Activated CD8-positive, alpha-beta T cell treated with anti-CD3 and anti-CD28 coated beads for 36 hours (primary cell): ENCODE results near the gene ADAM33. TPM values are rescaled to one million over a fixed set of nuclear protein-coding genes. Genes with fewer than 3 reads are reported as not detected.

Experiments used
- ATAC-seq: fragments of 200-7000 bp; cut with Tn5 transposase; one replicate; pipeline ENCODE4 v1.10.0; 2021; ENCODE audit warnings: mild to moderate bottlenecking, moderate library complexity
- CTCF ChIA-PET: fragments of 350-600 bp; sonication (Branson Sonifier 250); formaldehyde crosslinking; loops from one replicate; lab custom pipeline; 2021; ENCODE audit warnings: antibody characterized with exemption; lab: Charles Lee
- POLR2A ChIA-PET: fragments of 350-600 bp; sonication (Branson Sonifier 250); formaldehyde crosslinking; loops from one replicate; lab custom pipeline; 2021; ENCODE audit warnings: antibody characterized with exemption; lab: Charles Lee
- DNase-seq: peaks from one replicate; pipeline ENCODE4 v3.0.0-alpha.2; 2020
- H3K27ac Mint-ChIP-seq: one replicate; pipeline ENCODE4 v1.8.0; 2021; ENCODE audit warnings: mild to moderate bottlenecking, mixed read lengths
- H3K27me3 Mint-ChIP-seq: one replicate; pipeline ENCODE4 v1.8.0; 2021; ENCODE audit warnings: mixed read lengths
- H3K36me3 Mint-ChIP-seq: one replicate; pipeline ENCODE4 v1.8.0; 2021; ENCODE audit warnings: low read depth, mixed read lengths
- H3K4me1 Mint-ChIP-seq: one replicate; pipeline ENCODE4 v1.8.0; 2021; ENCODE audit warnings: low read depth, mixed read lengths
- H3K4me3 Mint-ChIP-seq: one replicate; pipeline ENCODE4 v1.8.0; 2021; ENCODE audit warnings: mild to moderate bottlenecking, moderate library complexity, mixed read lengths
- H3K9me3 Mint-ChIP-seq: one replicate; pipeline ENCODE4 v1.8.0; 2021; ENCODE audit warnings: mixed read lengths
- intact Hi-C: fragments of 100-400 bp; cut with micrococcal nuclease; formaldehyde crosslinking; loops from one replicate; pipeline ENCODE4 v1.10.0; 2022
- total RNA-seq, 2 experiments: library from RNA; stranded (reverse); gene quantifications; one replicate each; pipeline ENCODE4 v1.2.3, GENCODE V29; 2021
- TF ChIP-seq, protein P1 (sequence below): fragments of 200-600 bp; IDR thresholded peaks from one replicate; pipeline ENCODE4 v1.8.0; 2022; ENCODE audit warnings: antibody characterized with exemption, mild to moderate bottlenecking

Gene ADAM33
- total RNA-seq, 2 experiments from 2014 or later = not detected

DNA sequence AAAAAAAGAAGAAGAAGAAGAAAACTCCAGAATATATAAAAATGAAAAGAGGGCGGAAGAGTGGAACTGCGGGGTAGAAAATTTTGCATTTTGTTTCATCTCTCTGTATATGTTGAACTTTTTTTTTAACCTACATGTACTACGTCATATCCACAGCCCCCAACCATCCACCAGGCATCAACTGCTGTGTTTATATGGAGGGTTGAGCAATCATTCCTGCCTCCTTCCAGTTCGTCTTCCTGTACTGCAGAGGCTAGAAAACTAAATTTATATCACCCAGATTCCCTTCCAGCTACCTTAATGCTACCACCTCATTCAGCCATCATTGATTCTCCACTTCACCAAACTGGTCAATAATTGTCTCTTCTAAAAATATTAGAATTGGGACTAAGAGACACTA lies 40.1 kb upstream of the ADAM33 start:
- ChIA-PET CTCF (interaction anchor here (0.5 to 1.3 kb wide), 2 partner anchors 11 to 578 kb away, joined by 3 to 8 read pairs; no protein-coding TSS in a partner anchor), POLR2A (no interaction called here)
- ATAC-seq (no peak), DNase-seq (no peak)
- Mint-ChIP-seq H3K36me3 (no peaks in the 10 kb centered on the region), H3K4me1 (peaks cover 7% of the 10 kb centered on the region), H3K27me3 (peaks cover 15% of the 10 kb centered on the region), H3K9me3 (no peaks in the 10 kb centered on the region), H3K4me3 (no peak overlapping the region), H3K27ac (no peak overlapping the region)
- TF ChIP-seq, protein P1, sequence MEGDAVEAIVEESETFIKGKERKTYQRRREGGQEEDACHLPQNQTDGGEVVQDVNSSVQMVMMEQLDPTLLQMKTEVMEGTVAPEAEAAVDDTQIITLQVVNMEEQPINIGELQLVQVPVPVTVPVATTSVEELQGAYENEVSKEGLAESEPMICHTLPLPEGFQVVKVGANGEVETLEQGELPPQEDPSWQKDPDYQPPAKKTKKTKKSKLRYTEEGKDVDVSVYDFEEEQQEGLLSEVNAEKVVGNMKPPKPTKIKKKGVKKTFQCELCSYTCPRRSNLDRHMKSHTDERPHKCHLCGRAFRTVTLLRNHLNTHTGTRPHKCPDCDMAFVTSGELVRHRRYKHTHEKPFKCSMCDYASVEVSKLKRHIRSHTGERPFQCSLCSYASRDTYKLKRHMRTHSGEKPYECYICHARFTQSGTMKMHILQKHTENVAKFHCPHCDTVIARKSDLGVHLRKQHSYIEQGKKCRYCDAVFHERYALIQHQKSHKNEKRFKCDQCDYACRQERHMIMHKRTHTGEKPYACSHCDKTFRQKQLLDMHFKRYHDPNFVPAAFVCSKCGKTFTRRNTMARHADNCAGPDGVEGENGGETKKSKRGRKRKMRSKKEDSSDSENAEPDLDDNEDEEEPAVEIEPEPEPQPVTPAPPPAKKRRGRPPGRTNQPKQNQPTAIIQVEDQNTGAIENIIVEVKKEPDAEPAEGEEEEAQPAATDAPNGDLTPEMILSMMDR = no peak
- intact Hi-C loops = no loop called here

DNA sequence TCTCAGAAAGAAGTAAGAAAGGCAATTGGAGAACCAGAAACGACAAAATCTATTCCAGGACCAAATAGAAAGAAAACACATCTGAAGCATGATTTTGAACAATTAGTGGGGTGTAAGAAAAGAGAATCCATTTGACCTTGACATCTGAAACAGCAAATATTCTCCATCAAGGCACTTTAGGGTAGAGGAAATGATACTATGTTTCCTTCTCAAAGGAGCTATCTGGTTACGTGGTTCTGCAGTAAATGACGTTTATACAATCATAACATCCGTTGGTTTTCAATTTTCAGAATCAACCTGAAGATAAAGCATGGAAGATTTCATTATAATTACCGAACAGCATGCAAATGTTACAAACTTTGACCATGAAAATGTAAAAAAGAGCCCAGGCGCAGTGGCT lies 38.8 kb upstream of the ADAM33 start:
- CTCF ChIA-PET = interaction anchor here (2.6 kb wide), 1 partner anchor 10 kb away, joined by 22 read pairs; no protein-coding TSS in a partner anchor
- Mint-ChIP-seq H3K9me3 (no peaks in the 10 kb centered on the region), H3K4me3 (no peak overlapping the region), H3K27ac (no peak overlapping the region), H3K4me1 (peaks cover 7% of the 10 kb centered on the region), H3K36me3 (no peaks in the 10 kb centered on the region), H3K27me3 (peaks cover 11% of the 10 kb centered on the region)
- DNase-seq = no peak
- TF ChIP-seq, protein P1 = no peak
- ATAC-seq = no peak
- POLR2A ChIA-PET = interaction anchor here (1.0 to 1.2 kb wide), 2 partner anchors 17 to 58 kb away, joined by 3 read pairs; no protein-coding TSS in a partner anchor
- intact Hi-C loops = no loop called here

DNA sequence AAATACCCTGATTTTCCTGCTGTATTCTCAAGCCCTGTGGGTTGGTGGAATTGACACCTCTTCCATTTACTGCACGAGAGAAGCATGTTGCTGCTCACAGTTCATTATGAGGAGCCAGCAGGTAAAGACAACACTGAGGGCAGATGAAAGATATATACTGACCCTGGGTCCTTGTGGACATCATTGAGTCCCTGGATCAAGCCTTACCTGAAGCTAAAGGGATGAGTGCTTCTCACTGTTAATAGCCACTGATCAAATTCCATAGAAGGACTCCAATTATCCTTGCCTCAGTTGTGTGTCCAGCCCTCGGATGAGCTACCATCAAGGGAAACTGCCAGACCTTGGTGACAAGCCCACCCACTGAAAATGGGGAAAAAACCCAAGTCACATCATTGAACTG lies 38.3 kb upstream of the ADAM33 start:
- intact Hi-C loops = no loop called here
- POLR2A ChIA-PET = interaction anchor here (1.0 to 1.2 kb wide), 2 partner anchors 17 to 58 kb away, joined by 3 read pairs; no protein-coding TSS in a partner anchor
- peaks cover 7% of the 10 kb centered on the region for H3K4me1 Mint-ChIP-seq

DNA sequence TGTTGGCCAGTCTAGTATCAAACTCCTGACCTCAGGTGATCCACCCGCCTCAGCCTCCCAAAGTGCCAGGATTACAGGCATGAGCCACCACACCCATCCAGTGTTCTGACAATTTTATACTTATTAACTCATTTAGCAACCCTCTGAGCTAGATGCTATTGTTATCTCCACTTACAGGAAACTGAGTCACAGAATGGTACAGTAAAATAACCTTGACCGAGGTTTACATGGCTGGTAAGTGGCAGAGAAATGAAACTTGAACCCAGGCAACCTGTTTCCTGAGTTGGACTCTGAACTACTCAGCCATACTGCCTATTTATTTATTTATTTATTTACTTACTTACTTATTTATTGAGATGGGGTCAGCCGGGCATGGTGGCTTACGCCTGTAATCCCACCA lies 37.2 kb upstream of the ADAM33 start:
- Mint-ChIP-seq H3K4me3 (no peak overlapping the region), H3K9me3 (no peaks in the 10 kb centered on the region), H3K36me3 (no peaks in the 10 kb centered on the region), H3K4me1 (peaks cover 7% of the 10 kb centered on the region), H3K27ac (no peak overlapping the region), H3K27me3 (peaks cover 11% of the 10 kb centered on the region)
- TF ChIP-seq, protein P1 = no peak
- ATAC-seq = no peak
- CTCF ChIA-PET = interaction anchor here (0.6 to 2.6 kb wide), 3 partner anchors 8 to 43 kb away, joined by 3 to 22 read pairs (median 5); no protein-coding TSS in a partner anchor
- no peak for DNase-seq
- POLR2A ChIA-PET = no interaction called here
- intact Hi-C loops = no loop called here

More for the DNA sequence above, 38.3 kb upstream of the ADAM33 start:
- no peaks in the 10 kb centered on the region for H3K9me3 Mint-ChIP-seq
- H3K27me3 Mint-ChIP-seq = peaks cover 11% of the 10 kb centered on the region
- no peak overlapping the region for H3K4me3 Mint-ChIP-seq
- H3K27ac Mint-ChIP-seq = no peak overlapping the region
- CTCF ChIA-PET = interaction anchor here (0.7 to 2.6 kb wide), 3 partner anchors 9 to 44 kb away, joined by 3 to 22 read pairs (median 5); no protein-coding TSS in a partner anchor
- TF ChIP-seq, protein P1 = no peak
- H3K36me3 Mint-ChIP-seq = no peaks in the 10 kb centered on the region
- no peak for DNase-seq
- no peak for ATAC-seq

DNA sequence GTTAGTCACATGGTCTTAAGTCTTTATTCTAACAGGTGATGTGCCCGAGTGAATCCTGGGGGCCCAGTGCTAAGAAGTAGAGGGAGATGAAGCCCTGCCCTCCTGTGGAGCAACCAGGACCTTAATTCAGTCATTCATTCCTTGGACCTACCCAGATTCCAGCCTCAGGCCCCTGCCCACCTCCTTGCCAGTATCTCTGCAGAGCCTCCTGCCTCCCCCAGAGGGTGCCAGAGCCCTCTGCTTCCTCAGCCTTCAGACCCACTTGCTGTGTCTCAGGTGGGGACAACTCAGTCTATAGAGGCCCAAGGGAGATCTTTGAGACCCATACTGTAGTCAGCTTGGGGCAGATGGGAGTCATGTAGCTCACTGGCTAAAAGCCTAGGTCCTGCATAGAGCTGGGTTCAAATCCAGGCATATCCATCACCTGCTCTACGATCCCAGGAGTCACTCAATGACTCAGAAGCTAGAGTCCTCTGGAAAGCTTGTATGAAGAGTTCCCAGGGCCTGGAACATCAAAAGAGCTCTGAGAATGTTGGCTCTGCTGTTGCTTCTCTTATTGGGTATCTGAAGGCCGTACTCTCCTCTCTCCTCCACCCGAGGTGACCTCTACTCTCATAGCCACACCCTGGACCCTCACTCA lies 34.5 kb upstream of the ADAM33 start:
- intact Hi-C loops = no loop called here
- DNase-seq = peak; percentile 46
- peaks cover 7% of the 10 kb centered on the region for H3K4me1 Mint-ChIP-seq
- no peak overlapping the region for H3K27ac Mint-ChIP-seq
- ChIA-PET CTCF (interaction anchor here (0.7 to 2.0 kb wide), 9 partner anchors 9 to 369 kb away, joined by 3 to 12 read pairs (median 4); partner anchors contain the start of gene AP5S1), POLR2A (no interaction called here)
- peak; percentile 89 for ATAC-seq
- TF ChIP-seq, protein P1 = peak; percentile 58
- H3K27me3 Mint-ChIP-seq = peaks cover 8% of the 10 kb centered on the region
- H3K36me3 Mint-ChIP-seq = no peaks in the 10 kb centered on the region
- no peak overlapping the region for H3K4me3 Mint-ChIP-seq
- no peaks in the 10 kb centered on the region for H3K9me3 Mint-ChIP-seq
